NCI-H2196 treated with DMSO at 0.1 percent for 48 hours (cell line): ENCODE data around the gene ACTN1.

Experiments
- DNase-seq: peaks from one replicate; lab custom pipeline; 2025; ENCODE audit not compliant: unreplicated experiment; lab: John Stamatoyannopoulos, UW

Gene ACTN1

GRCh38 chr14:68951800-68952530 lies 27.1 kb downstream of the ACTN1 start:
- no peak for DNase-seq

- DNase-seq = no peak
Observed at GRCh38 chr14:68951035-68951797, 27.9 kb downstream of the ACTN1 start.

- no peak for DNase-seq
Observed at GRCh38 chr14:68950111-68950510, 29.0 kb downstream of the ACTN1 start.

DNA sequence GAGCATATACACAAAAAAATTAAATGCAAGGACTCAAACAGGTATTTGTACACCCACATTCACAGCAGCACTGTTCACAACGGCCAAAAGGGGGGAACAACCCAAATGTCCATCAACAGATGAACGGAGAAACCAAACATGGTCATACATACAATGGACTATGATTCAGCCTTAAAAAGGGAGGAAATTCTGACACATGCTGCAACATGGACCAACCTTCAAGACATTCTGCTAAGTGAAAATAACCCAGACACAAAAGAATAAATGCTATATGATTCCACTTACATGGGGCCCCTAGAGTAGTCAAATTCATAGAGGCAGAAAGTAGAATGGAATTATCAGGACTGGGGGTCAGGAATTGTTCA lies 29.5 kb downstream of the ACTN1 start:
- DNase-seq = no peak

DNA sequence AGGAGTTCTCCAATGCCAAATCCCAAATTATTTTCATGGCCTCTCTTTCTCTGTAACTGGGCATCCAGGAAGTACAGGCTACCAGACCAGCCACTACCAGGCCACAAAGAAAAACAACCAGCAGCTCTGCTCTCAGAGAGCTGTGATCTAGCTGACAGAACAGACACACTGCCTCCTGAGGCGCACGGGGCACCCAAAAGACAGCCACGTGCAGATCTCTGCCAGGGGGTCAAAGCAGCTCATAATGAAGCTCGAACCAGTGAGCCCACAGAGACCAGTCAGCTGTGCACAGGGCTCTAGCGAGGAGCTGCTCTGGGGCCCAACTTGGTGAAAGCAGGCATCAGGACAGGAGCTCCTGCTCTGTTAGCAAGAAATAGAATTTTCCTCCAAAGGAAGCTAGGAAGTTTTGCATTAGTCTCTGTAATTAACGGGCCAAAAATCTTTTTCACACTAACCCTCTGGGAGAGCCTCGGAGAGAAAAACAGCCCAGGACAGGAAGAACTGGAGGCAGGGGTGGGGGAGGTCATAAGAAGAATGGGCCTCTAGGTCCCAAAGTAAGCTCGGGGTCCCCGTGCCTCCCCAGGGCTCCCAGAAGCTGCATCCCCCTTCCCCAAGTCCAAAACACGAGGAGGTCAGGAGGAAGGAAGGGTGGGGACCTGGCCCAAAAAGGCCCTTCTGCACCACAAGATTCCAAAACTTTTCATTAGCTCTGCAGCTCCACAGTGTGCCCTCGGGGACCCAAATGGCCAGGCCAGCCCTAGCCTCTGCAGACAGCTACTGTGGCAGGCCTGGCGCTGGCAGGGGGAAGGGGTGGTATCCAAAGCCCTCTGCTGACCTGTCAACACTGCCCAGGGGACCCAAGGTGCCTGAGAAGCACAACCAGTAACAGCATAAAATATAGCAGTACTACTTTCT lies 30.2 kb downstream of the ACTN1 start:
- DNase-seq = no peak

GRCh38 chr14:68947802-68948201 lies 31.3 kb downstream of the ACTN1 start:
- no peak for DNase-seq

GRCh38 chr14:68946489-68946822 lies 32.6 kb downstream of the ACTN1 start:
- no peak for DNase-seq

DNA sequence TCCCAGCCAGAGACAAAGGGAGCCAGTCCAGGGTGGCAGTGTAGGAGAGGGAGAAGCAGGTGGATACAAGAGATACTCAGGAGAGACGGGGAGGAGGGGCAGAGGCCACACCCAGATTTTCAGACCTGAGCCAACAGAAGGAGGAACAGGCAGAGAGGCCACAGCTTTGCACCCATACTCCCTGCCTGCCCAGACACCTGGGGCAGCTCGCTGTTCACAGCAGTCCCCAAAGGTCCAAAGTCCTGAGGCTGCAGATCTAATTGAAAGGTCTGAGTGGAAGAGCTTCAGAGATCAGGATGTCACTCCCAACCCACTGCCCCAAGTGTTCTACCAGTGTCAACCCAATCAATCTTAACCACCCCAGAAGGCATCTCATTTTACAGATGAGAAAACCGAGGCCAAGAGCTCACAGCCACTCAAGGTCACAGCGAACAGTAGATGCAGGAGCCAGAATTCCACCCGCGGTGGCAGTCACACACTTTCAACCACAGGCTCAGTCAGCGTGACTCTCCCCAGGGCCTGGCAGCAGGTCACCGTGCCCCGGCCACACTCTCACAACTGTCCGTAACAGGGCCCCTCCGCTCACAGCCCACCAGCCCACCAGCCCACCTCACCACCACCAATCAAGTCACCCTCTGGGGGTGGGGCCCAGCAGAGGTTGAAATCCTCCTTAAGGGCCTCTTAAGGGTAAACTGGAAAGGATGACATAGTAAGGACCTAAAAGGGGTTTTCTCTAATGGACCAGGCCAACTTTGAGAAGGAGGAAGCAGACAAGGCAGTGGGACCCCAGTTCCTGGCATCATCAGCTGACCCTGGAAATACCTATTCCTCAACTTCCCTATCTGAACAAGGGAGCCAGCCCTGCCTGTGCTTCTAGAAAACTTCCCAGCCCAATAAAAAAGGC lies 33.3 kb downstream of the ACTN1 start:
- no peak for DNase-seq

- DNase-seq = no peak
Observed at GRCh38 chr14:68945190-68945584, 33.9 kb downstream of the ACTN1 start.

DNA sequence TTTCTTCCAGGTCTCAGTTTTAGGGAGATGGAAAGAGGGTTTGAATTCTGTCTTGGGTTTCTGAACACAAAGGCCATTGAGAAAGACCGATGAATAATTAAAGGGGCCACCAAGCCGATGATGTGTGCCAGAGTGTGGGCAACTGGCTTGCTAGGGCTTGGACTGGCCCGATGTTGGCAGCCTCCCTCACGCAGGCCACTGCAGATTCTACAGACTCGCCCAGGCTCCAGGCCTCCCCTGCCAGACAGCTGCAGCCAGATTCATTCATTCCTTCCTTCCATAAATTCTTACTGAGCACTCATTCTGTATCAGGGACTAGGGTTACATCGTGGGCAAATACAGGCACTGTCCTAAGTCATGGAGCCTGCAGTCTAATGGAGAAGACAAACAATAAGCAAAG lies 34.9 kb downstream of the ACTN1 start:
- DNase-seq = no peak

DNA sequence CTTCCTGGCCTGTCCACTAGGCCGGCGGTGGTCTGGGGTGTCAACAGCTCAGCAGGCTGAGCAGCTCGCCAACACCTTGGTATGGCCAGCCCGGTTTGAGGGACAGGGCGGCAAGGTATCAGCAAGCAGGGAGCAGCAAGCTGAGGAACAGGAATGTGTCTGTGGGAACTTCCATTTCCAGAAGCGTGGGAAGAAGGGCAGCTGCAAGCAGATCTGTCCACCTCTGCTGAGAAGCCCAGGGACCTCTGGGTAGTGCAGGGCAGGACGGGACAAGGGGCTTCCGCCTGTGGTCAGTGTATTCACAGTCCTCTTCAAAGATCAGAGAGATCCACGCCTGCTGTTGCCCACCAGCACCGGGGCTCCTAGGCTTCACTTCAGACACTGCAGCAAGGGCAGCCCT lies 36.0 kb downstream of the ACTN1 start:
- no peak for DNase-seq

- no peak for DNase-seq
Observed at GRCh38 chr14:68942296-68943035, 36.6 kb downstream of the ACTN1 start.

GRCh38 chr14:68941820-68942219 lies 37.3 kb downstream of the ACTN1 start:
- DNase-seq = no peak

DNA sequence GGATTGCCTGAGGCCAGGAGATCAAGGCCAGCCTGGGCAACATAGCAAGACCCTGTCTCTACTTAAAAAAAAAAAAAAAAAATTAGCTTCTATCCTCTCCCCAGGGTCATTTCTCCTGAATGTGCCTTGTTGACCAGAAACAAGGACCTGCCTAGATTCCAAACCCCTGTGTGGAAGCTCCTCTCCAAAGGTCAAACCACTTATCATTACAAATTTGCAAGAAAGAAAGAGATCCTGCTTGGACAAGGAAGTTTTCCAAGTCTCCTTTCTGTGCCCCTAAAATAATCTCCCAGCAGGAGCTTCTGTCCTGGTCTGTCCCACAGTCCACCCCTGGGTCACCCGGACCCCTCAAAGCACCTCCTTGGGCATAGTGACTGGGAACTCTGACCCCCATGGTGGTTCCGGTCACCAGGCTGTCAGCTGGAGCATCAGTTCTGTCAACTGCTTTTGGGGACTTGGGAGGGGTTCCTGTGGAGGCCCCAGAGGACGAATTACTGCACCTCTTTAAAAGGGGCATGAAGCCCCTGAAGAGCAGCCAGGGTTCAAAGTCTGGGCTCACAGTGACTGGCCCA lies 38.4 kb downstream of the ACTN1 start:
- no peak for DNase-seq

DNA sequence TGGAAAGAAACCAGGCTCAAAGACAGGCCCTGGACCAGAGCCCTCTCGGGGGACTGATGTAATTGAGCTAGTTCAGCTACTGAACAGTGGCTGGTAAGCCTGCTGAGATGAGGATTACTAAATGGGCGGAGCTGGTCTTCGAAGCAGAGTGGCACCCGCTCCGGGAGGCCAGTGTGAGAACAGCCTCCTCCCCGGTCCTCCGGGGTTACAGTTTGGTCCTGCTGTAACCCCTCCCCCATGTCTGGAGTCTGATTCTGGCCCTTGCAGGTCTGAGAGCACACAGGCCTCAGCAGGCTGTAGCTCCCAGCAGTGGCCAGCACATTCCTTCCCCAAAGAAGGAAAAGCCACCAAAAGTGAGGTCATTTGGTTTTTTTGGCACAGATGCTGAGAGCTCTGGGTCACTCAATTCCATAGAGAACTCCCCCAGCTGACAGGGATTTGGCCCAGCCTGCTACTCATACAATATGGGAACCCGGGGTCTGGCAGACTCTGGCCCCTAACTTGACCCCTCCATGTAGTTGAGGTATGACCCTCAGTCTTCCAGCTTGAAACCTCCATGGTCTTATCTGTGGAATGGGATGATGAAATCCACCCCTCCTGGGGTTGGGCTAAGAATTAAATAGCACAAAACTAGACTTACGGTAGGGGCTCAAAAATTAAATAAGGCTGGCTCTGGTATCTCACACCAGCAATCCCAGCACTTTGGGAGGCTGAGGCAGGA lies 39.0 kb downstream of the ACTN1 start:
- no peak for DNase-seq

GRCh38 chr14:68939181-68939892 lies 39.8 kb downstream of the ACTN1 start:
- DNase-seq = no peak

DNA sequence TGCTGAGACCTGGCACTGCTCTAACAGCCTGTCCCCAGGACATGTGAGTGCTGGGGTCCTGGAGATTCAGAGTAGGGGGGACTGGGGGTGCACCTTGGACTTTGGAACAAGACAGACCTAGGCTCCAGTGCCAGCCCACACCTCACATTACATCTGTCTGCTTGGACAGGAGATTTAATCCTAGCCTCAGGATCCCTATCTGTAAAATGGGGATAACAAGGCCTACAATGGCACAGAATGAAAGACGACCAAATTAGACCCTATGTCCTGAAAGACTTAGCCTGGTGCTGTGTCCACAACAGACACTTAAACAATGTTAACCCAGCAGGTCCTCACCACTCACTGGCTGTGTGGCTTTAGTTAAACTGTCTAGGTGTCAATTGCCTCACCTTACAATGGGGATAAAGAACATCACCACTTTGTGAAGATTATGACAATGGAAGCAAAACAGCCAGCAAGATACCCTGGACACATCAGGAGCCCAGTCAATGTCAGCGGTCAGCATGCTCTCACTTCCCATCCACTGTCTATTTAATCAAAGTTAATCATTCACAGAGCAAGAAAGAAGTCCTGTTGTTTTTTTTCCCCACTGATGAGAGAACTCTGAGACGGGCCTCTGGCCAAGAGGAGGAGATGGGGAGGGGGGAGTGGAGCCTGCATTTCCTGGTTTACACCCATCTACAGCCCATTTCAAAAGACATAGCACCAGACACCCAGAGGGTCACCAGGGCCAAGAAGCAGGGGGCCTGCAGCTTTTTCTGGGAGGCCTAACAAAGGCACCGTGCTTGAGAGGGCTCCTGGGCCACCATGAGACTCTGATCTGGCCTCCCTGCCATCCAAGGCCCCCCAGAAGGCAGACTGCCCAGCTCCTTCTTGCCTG lies 40.6 kb downstream of the ACTN1 start:
- DNase-seq = no peak
